Tibial nerve (tissue), 4 donors: ENCODE measurements around the gene SPOCK1. TPM values are rescaled to one million over a fixed set of nuclear protein-coding genes. Genes with fewer than 3 reads are reported as not detected.
"Not testable (repeated sequence)": the region's sequence is repeated elsewhere in the genome, so short reads cannot be mapped to it uniquely, and the experiment has no call there.

Experiments used
- DNase-seq, 2 donors: peaks; one replicate each; pipeline ENCODE4 v3.0.0-alpha.2; 2019; ENCODE audit warnings: low spot score in 2 of 2
- H3K27ac ChIP-seq, 4 donors: fragments of 200-600 bp; sonication (generic) in 3 of 4; one replicate each; pipeline ENCODE4 v1.5.1; 2017 to 2019; ENCODE audit warnings: mild to moderate bottlenecking in 1 of 4
- H3K27me3 ChIP-seq, 2 donors: fragments of 200-600 bp; sonication (generic) in 1 of 2; one replicate each; pipeline versions ENCODE4 v1.5.1 to v1.6.0; 2017 to 2019
- H3K36me3 ChIP-seq, 3 donors: fragments of 200-600 bp; sonication (generic); one replicate each; pipeline ENCODE4 v1.5.1; 2018 to 2019
- H3K4me1 ChIP-seq, 4 donors: fragments of 200-600 bp; sonication (generic) in 3 of 4; one replicate each; pipeline ENCODE4 v1.5.1; 2017 to 2019
- H3K4me3 ChIP-seq, 4 donors: fragments of 200-600 bp; sonication (generic) in 3 of 4; one replicate each; pipeline ENCODE4 v1.5.1; 2017 to 2019; ENCODE audit warnings: mild to moderate bottlenecking in 1 of 4, moderate library complexity in 1 of 4
- H3K9me3 ChIP-seq, 4 donors: fragments of 200-600 bp; sonication (generic) in 3 of 4; one replicate each; pipeline ENCODE4 v1.5.1; 2017 to 2019
- EP300 ChIP-seq, 2 donors: sonication (generic); formaldehyde crosslinking; IDR thresholded peaks; one replicate each; pipeline ENCODE4 v1.6.1; 2017; ENCODE audit warnings: antibody characterized with exemption in 2 of 2, mild to moderate bottlenecking in 1 of 2
- POLR2A ChIP-seq, 2 donors: fragments of 450-650 bp; IDR thresholded peaks; one replicate each; pipeline ENCODE4 v1.6.1; 2017; ENCODE audit warnings: antibody characterized with exemption in 2 of 2, mild to moderate bottlenecking in 2 of 2, moderate library complexity in 2 of 2
- WGBS, 2 donors: methylation state at CpG; one replicate each; pipeline ENCODE4 v1.1.5; 2018; 5-methylcytosine and 5-hydroxymethylcytosine counted together
- total RNA-seq, 4 donors: library from RNA; depleted of rRNA; stranded (reverse); fragments of >200 nt; gene quantifications; one replicate each; pipeline ENCODE4 v1.1.0, GENCODE V29; 2016
- TF ChIP-seq, protein P1 (sequence below), 5 experiments: fragments of 200-600 bp in 3 of 5; fragments of 450-650 bp in 2 of 5; sonication (generic) in 3 of 5; IDR thresholded peaks; one replicate each; pipeline ENCODE4 v1.5.1; 2016 to 2019; ENCODE audit warnings: antibody characterized with exemption in 5 of 5, mild to moderate bottlenecking in 3 of 5, moderate library complexity in 2 of 5

The SPOCK1 gene
- total RNA-seq, 4 donors from 2014 or later = 39.8 to 119 (median 73.1) TPM

- 28 to 61% methylated on average over 2 of the region's 2 CpGs for WGBS, 2 donors
- H3K27me3 ChIP-seq = no peaks in the 10 kb centered on the region
- H3K4me3 ChIP-seq = no peak overlapping the region
- peaks cover 0 to 8% (median 0%) of the 10 kb centered on the region in 4 donors for H3K9me3 ChIP-seq
- no peak for TF ChIP-seq POLR2A (IDR thresholded peaks at IDR 0.05)
- TF ChIP-seq EP300 (IDR thresholded peaks at IDR 0.05) = no peak
- TF ChIP-seq, protein P1, sequence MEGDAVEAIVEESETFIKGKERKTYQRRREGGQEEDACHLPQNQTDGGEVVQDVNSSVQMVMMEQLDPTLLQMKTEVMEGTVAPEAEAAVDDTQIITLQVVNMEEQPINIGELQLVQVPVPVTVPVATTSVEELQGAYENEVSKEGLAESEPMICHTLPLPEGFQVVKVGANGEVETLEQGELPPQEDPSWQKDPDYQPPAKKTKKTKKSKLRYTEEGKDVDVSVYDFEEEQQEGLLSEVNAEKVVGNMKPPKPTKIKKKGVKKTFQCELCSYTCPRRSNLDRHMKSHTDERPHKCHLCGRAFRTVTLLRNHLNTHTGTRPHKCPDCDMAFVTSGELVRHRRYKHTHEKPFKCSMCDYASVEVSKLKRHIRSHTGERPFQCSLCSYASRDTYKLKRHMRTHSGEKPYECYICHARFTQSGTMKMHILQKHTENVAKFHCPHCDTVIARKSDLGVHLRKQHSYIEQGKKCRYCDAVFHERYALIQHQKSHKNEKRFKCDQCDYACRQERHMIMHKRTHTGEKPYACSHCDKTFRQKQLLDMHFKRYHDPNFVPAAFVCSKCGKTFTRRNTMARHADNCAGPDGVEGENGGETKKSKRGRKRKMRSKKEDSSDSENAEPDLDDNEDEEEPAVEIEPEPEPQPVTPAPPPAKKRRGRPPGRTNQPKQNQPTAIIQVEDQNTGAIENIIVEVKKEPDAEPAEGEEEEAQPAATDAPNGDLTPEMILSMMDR (IDR thresholded peaks at IDR 0.05) = no peak
- peaks cover 0 to 2% (median 0%) of the 10 kb centered on the region in 3 donors for H3K36me3 ChIP-seq
- no peak overlapping the region for H3K27ac ChIP-seq
- DNase-seq = no peak
- no peaks in the 10 kb centered on the region for H3K4me1 ChIP-seq
These were observed 262.9 kb downstream of the SPOCK1 start for GRCh38 chr5:137236252-137236651.

DNA sequence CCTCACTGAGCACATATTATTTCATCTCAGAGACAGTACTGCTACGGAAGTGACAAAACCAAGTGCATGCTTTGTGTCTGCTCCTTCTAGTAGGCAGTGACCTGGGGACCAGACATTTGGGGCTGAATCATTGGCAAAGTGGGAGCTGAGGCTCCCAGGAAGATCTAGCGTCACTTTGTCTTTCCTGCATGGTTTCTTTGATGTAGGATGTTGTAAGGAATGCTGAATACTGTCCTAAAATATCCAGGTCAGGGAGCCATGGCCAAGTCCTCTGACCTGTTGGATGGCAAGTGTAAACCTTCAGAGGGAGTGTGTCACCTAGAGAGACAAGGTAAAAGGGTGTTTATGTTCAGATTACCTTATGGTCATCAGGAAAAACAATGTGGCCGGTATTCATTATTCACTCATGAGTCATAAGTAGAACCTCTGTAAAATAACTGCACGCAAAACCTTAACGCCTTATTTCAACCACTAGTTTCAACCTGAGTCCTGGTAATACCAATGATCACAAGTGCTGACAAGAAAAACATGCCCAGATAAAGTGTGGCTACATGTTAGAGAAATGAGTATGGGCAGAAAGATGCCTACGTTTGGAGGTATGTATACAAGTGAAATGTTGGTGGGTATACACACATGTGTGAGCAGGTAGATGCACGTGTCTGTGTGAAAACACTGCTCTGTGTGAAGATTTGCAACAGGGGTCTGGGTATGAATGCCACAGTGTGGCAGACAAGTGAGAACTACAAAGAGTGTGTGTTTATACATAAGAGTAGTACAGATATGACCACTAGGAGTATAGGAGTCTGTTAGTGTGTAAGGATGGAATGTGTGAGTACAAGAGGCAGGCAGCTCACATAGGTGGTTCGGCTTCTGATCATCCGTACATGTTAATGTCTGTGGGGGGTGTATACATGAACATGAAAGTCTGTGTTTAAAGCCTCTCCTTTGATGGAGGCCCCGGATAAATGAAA, 263.9 kb downstream of the SPOCK1 start:
- no peaks in the 10 kb centered on the region for H3K27me3 ChIP-seq
- TF ChIP-seq POLR2A (IDR thresholded peaks at IDR 0.05) (no peak), EP300 (IDR thresholded peaks at IDR 0.05) (no peak)
- TF ChIP-seq, protein P1 (IDR thresholded peaks at IDR 0.05) = no peak
- no peak overlapping the region for H3K27ac ChIP-seq
- peaks cover 0 to 2% (median 0%) of the 10 kb centered on the region in 3 donors for H3K36me3 ChIP-seq
- 92% methylated on average over 10 of the region's 10 CpGs for WGBS, 2 donors
- no peaks in the 10 kb centered on the region for H3K4me1 ChIP-seq
- H3K9me3 ChIP-seq = peaks cover 0 to 5% (median 0%) of the 10 kb centered on the region in 4 donors
- no peak overlapping the region for H3K4me3 ChIP-seq
- no peak for DNase-seq

DNA sequence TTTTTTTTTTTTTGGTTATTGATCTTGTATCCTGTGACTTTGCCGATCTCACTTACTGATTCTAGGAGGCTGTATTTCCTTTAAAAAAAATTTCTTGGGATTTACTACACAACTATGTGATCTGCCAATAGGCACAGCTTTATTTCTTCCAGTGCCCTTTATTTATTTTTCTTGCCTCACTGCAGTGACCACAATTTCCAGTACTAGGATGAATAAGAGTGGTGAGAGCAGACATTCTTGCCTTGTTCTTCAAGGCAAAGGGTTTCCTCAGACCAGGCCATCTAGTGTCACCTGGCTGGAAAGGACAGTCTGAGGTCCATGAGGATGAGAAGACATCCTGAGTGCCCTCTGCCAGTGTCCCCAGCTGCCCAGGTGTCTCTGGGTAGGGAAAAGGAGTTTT, 265.4 kb downstream of the SPOCK1 start:
- 96% methylated on average over 1 of the region's 1 CpG for WGBS, 2 donors
- no peak overlapping the region for H3K4me3 ChIP-seq
- no peak for DNase-seq
- no peaks in the 10 kb centered on the region for H3K9me3 ChIP-seq
- no peaks in the 10 kb centered on the region for H3K4me1 ChIP-seq
- peaks cover 0 to 2% (median 0%) of the 10 kb centered on the region in 3 donors for H3K36me3 ChIP-seq
- no peak overlapping the region for H3K27ac ChIP-seq
- no peaks in the 10 kb centered on the region for H3K27me3 ChIP-seq
- TF ChIP-seq, protein P1 (IDR thresholded peaks at IDR 0.05) = no peak
- no peak for TF ChIP-seq EP300 (IDR thresholded peaks at IDR 0.05)
- no peak for TF ChIP-seq POLR2A (IDR thresholded peaks at IDR 0.05)

- H3K9me3 ChIP-seq, H3K36me3 ChIP-seq, H3K27me3 ChIP-seq, H3K4me1 ChIP-seq, H3K27ac ChIP-seq, DNase-seq, H3K4me3 ChIP-seq: not testable (repeated sequence)
- WGBS, 2 donors = 92 to 100% methylated on average over 1 of the region's 1 CpG
These were observed 265.8 kb downstream of the SPOCK1 start for GRCh38 chr5:137233304-137233703.

GRCh38 chr5:137231540-137231939, 267.6 kb downstream of the SPOCK1 start:
- H3K4me1 ChIP-seq = no peaks in the 10 kb centered on the region
- no peak overlapping the region for H3K4me3 ChIP-seq
- peaks cover 0 to 2% (median 0%) of the 10 kb centered on the region in 3 donors for H3K36me3 ChIP-seq
- H3K27ac ChIP-seq = no peak overlapping the region
- H3K9me3 ChIP-seq = no peaks in the 10 kb centered on the region
- H3K27me3 ChIP-seq = no peaks in the 10 kb centered on the region
- DNase-seq = no peak
- TF ChIP-seq EP300 (IDR thresholded peaks at IDR 0.05) (no peak), POLR2A (IDR thresholded peaks at IDR 0.05) (no peak)
- TF ChIP-seq, protein P1 (IDR thresholded peaks at IDR 0.05) = no peak
